ENCODE data around the gene PLPPR3. TPM values are rescaled to one million over a fixed set of nuclear protein-coding genes. Genes with fewer than 3 reads are reported as not detected.
"Not testable (repeated sequence)": the region's sequence is repeated elsewhere in the genome, so short reads cannot be mapped to it uniquely, and the experiment has no call there.

PLPPR3 gene
- total and polyA plus RNA-seq, 12 donors = 0.08 to 1.7 (median 0.14) TPM; not detected in 7

GRCh38 chr19:844546-844971, 22.8 kb upstream of the PLPPR3 start:
- peaks cover 16% of the 10 kb centered on the region for H3K27me3 ChIP-seq
- 22 to 40% (median 32%) methylated on average over 3 to 11 of the region's 11 CpGs for WGBS, 4 donors
- DNase-seq = no peak
- H3K4me3 ChIP-seq = no peak overlapping the region
- TF ChIP-seq POLR2A (IDR thresholded peaks at IDR 0.05) (no peak), CTCF (IDR thresholded peaks at IDR 0.05) (no peak)
- no peak overlapping the region for H3K27ac ChIP-seq
- peaks cover 9 to 10% of the 10 kb centered on the region in 2 donors for H3K4me1 ChIP-seq (replicated peaks in 1 of 2)
- intact Hi-C loops (cut with DNase I) = no loop called here
- no peaks in the 10 kb centered on the region for H3K9me3 ChIP-seq (replicated peaks in 1 of 3)
- no peaks in the 10 kb centered on the region for H3K36me3 ChIP-seq (replicated peaks in 1 of 2)

- Histone ChIP-seq H3K27me3 (peaks cover 16% of the 10 kb centered on the region), H3K4me1 (replicated peaks in 1 of 2) (peaks cover 9 to 10% of the 10 kb centered on the region in 2 donors), H3K36me3 (replicated peaks in 1 of 2) (no peaks in the 10 kb centered on the region), H3K9me3 (replicated peaks in 1 of 3) (no peaks in the 10 kb centered on the region), H3K27ac (no peak overlapping the region), H3K4me3 (no peak overlapping the region)
- TF ChIP-seq CTCF (IDR thresholded peaks at IDR 0.05) (no peak), POLR2A (IDR thresholded peaks at IDR 0.05) (no peak)
- 5 to 24% (median 18%) methylated on average over 3 to 53 of the region's 70 CpGs for WGBS, 4 donors
- no peak for DNase-seq
- intact Hi-C loops (cut with DNase I) = no loop called here
Observed at GRCh38 chr19:843836-844545, 22.2 kb upstream of the PLPPR3 start.

DNA sequence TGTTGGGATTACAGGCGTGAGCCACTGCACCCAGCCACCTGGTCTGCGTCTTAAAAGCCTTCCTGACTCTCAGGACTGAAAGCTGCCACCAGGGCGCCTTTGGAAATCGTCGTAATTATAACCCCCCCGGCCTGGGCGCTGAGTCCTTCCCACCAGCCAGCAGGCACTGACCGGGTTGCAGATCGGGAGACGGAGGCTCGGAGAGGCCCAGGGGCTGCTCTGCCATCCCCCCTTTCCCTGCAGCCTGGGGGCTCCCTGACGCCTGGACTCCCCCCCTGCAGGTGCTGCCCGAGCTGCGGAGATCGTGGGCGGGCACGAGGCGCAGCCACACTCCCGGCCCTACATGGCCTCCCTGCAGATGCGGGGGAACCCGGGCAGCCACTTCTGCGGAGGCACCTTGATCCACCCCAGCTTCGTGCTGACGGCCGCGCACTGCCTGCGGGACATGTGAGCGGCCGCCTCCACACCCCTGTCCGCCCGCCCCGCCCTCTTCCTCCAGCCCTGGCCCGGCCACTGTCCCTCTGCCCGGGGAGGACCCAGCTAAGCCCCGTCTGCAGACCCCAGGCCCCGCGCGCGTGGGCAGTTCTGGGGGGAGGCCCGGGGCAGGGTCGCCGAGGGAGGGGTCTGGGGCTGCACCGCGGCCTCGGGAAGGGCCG, 21.6 kb upstream of the PLPPR3 start:
- no peak overlapping the region for H3K4me3 ChIP-seq
- peak in 2 of 7 donors; percentile 53 to 61 for DNase-seq
- H3K9me3 ChIP-seq (replicated peaks in 1 of 3) = no peaks in the 10 kb centered on the region
- H3K27me3 ChIP-seq = peaks cover 16% of the 10 kb centered on the region
- peaks cover 9 to 10% of the 10 kb centered on the region in 2 donors for H3K4me1 ChIP-seq (replicated peaks in 1 of 2)
- WGBS, 4 donors = 4 to 11% (median 6%) methylated on average over 8 to 46 of the region's 46 CpGs
- H3K27ac ChIP-seq = no peak overlapping the region
- no peaks in the 10 kb centered on the region for H3K36me3 ChIP-seq (replicated peaks in 1 of 2)
- no peak for TF ChIP-seq POLR2A (IDR thresholded peaks at IDR 0.05)
- TF ChIP-seq CTCF (IDR thresholded peaks at IDR 0.05) = no peak
- intact Hi-C loops (cut with DNase I) = no loop called here

DNA sequence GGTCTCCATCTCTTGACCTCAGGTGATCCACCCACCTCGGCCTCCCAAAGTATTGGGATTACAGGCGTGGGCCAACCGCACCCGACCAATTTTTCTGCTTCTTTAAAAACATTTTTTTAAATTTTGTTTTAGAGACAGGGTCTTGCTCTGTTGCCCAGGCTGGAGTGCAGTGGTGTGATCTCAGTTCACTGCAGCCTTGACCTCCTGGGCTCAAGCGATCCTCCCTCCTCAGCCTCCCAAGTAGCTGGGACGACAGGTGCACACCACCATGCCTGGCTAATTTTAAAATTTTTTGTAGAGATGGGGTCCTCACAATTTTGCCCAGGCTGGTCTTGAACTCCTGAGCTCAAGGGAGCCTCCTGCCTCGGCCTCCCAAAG, 21.0 kb upstream of the PLPPR3 start:
- H3K36me3 ChIP-seq (replicated peaks in 1 of 2); H3K9me3 ChIP-seq (replicated peaks in 1 of 3); H3K4me3 ChIP-seq; H3K4me1 ChIP-seq (replicated peaks in 1 of 2); DNase-seq; intact Hi-C loops (cut with DNase I); H3K27ac ChIP-seq: not testable (repeated sequence)
- H3K27me3 ChIP-seq = peaks cover 16% of the 10 kb centered on the region
- 72 to 79% (median 76%) methylated on average over 7 of the region's 7 CpGs for WGBS, 4 donors
